ENCODE data around the gene CSPG4.

GRCh38 chr15:75675579-75676404 is 36.9 kb downstream of the CSPG4 start:
- TF ChIP-seq CTCF (IDR thresholded peaks at IDR 0.05; ENCODE audit: low read length) (no peak), EZH2 (IDR thresholded peaks at IDR 0.05; ENCODE audit: borderline replicate concordance, low read length) (no peak)

All from OCI-LY1 (cell line).